Breast epithelium (tissue), 4 donors: ENCODE data around the gene NEURL1B. TPM values are rescaled to one million over a fixed set of nuclear protein-coding genes. Genes with fewer than 3 reads are reported as not detected.
"Not testable (repeated sequence)": the region's sequence is repeated elsewhere in the genome, so short reads cannot be mapped to it uniquely, and the experiment has no call there.

Source experiments
- DNase-seq, 2 donors: peaks; one replicate each; pipeline ENCODE4 v3.0.0-alpha.2; 2019; ENCODE audit warnings: low spot score in 2 of 2
- H3K27ac ChIP-seq, 2 donors: fragments of 200-600 bp; sonication (generic) in 1 of 2; one replicate each; pipeline ENCODE4 v1.5.1; 2016 to 2019; ENCODE audit warnings: mild to moderate bottlenecking in 1 of 2
- H3K27me3 ChIP-seq, 2 donors: fragments of 200-600 bp; sonication (generic) in 1 of 2; one replicate each; pipeline versions ENCODE4 v1.5.1 to v1.6.0; 2017 to 2019; ENCODE audit warnings: control low read depth in 1 of 2, mild to moderate bottlenecking in 1 of 2
- H3K36me3 ChIP-seq: fragments of 200-600 bp; one replicate; pipeline ENCODE4 v1.5.1; 2019
- H3K4me1 ChIP-seq, 2 donors: fragments of 200-600 bp; sonication (generic); one replicate each; pipeline ENCODE4 v1.5.1; 2016 to 2019; ENCODE audit warnings: control low read depth in 1 of 2
- H3K4me3 ChIP-seq, 3 donors: fragments of 200-600 bp; sonication (generic); 1 replicate in 2 of 3; 2 replicates in 1 of 3; pipeline ENCODE4 v1.5.1; 2016 to 2019; ENCODE audit warnings: mild to moderate bottlenecking in 3 of 3, moderate library complexity in 2 of 3
- H3K9me3 ChIP-seq, 2 donors: fragments of 200-600 bp; sonication (generic) in 1 of 2; one replicate each; pipeline ENCODE4 v1.5.1; 2016 to 2019; ENCODE audit warnings: control low read depth in 1 of 2
- CTCF ChIP-seq, 3 donors: fragments of 450-650 bp; IDR thresholded peaks; one replicate each; pipeline ENCODE4 v1.5.1; 2016 to 2017; ENCODE audit warnings: antibody characterized with exemption in 3 of 3, mild to moderate bottlenecking in 3 of 3, moderate library complexity in 3 of 3
- POLR2A ChIP-seq: fragments of 450-650 bp; IDR thresholded peaks from one replicate; pipeline ENCODE4 v1.6.1; 2016; ENCODE audit warnings: antibody characterized with exemption, mild to moderate bottlenecking, moderate library complexity
- POLR2AphosphoS5 ChIP-seq, 3 donors: sonication (generic); formaldehyde crosslinking; IDR thresholded peaks; one replicate each; pipeline ENCODE4 v1.6.1; 2017; ENCODE audit warnings: antibody characterized with exemption in 3 of 3
- intact Hi-C: fragments of 100-400 bp; cut with DNase I; formaldehyde crosslinking; loops from one replicate; pipeline ENCODE4 v1.15.1; 2023; ENCODE audit warnings: low total_unique reads
- total RNA-seq, 3 donors: library from RNA; depleted of rRNA; stranded (reverse); fragments of >200 nt; gene quantifications; one replicate each; pipeline ENCODE4 v1.1.0, GENCODE V29; 2016

NEURL1B gene
- total RNA-seq, 3 donors from 2014 or later, result 6.3 to 17.0 (median 9.9) TPM

- Histone ChIP-seq H3K9me3 (no peaks in the 10 kb centered on the region), H3K36me3 (no peaks in the 10 kb centered on the region), H3K27ac (no peak overlapping the region), H3K4me3 (no peak overlapping the region), H3K4me1 (no peaks in the 10 kb centered on the region), H3K27me3 (peaks cover 0 to 3% of the 10 kb centered on the region in 2 donors)
- no peak for DNase-seq
- intact Hi-C loops, result no loop called here
- no peak for TF ChIP-seq POLR2A
- no peak for TF ChIP-seq CTCF (IDR thresholded peaks at IDR 0.05)
- TF ChIP-seq POLR2AphosphoS5 (IDR thresholded peaks at IDR 0.05), result no peak
These were observed 65.7 kb downstream of the NEURL1B start for GRCh38 chr5:172706796-172707195.

- H3K36me3 ChIP-seq, result no peaks in the 10 kb centered on the region
- intact Hi-C loops, result no loop called here
- no peaks in the 10 kb centered on the region for H3K4me1 ChIP-seq
- H3K4me3 ChIP-seq, result no peak overlapping the region
- DNase-seq, result no peak
- H3K27ac ChIP-seq, result no peak overlapping the region
- no peaks in the 10 kb centered on the region for H3K9me3 ChIP-seq
- TF ChIP-seq POLR2AphosphoS5 (IDR thresholded peaks at IDR 0.05), result no peak
- TF ChIP-seq CTCF (IDR thresholded peaks at IDR 0.05), result peak in 2 of 3 donors; percentile 15 to 21
- H3K27me3 ChIP-seq, result peaks cover 0 to 3% of the 10 kb centered on the region in 2 donors
These were observed 66.5 kb downstream of the NEURL1B start for GRCh38 chr5:172707285-172708182.

- Histone ChIP-seq H3K27ac (no peak overlapping the region), H3K36me3 (no peaks in the 10 kb centered on the region), H3K9me3 (no peaks in the 10 kb centered on the region), H3K4me3 (no peak overlapping the region), H3K4me1 (no peaks in the 10 kb centered on the region), H3K27me3 (no peaks in the 10 kb centered on the region)
- DNase-seq, result no peak
- intact Hi-C loops, result no loop called here
- TF ChIP-seq POLR2AphosphoS5 (IDR thresholded peaks at IDR 0.05) (no peak), CTCF (IDR thresholded peaks at IDR 0.05) (no peak), POLR2A (no peak)
These were observed 67.1 kb downstream of the NEURL1B start for GRCh38 chr5:172708183-172708505.

- Histone ChIP-seq H3K27ac (no peak overlapping the region), H3K4me1 (no peaks in the 10 kb centered on the region), H3K27me3 (no peaks in the 10 kb centered on the region), H3K4me3 (no peak overlapping the region), H3K9me3 (no peaks in the 10 kb centered on the region), H3K36me3 (no peaks in the 10 kb centered on the region)
- TF ChIP-seq POLR2AphosphoS5 (IDR thresholded peaks at IDR 0.05) (no peak), CTCF (IDR thresholded peaks at IDR 0.05) (no peak), POLR2A (no peak)
- DNase-seq, result no peak
- intact Hi-C loops, result loop anchor here (5.0 kb wide), 1 partner anchor 222 kb away; no protein-coding TSS in a partner anchor
These were observed 69.6 kb downstream of the NEURL1B start for GRCh38 chr5:172710676-172711075.

- H3K27ac ChIP-seq, H3K36me3 ChIP-seq, H3K27me3 ChIP-seq, H3K4me1 ChIP-seq, H3K4me3 ChIP-seq, H3K9me3 ChIP-seq, DNase-seq: not testable (repeated sequence)
- intact Hi-C loops, result loop anchor here (5.0 kb wide), 1 partner anchor 221 kb away; no protein-coding TSS in a partner anchor
These were observed 70.3 kb downstream of the NEURL1B start for GRCh38 chr5:172711321-172711861.
